HG03565 (cell line): Measurements from ENCODE around the gene CSMD2.

Source experiments
- ATAC-seq: cut with Tn5 transposase; IDR thresholded peaks from one replicate; pipeline ENCODE4 v1.9.1; 2021; ENCODE audit warnings: mild to moderate bottlenecking, moderate library complexity; ENCODE audit not compliant: unreplicated experiment

CSMD2 gene

DNA sequence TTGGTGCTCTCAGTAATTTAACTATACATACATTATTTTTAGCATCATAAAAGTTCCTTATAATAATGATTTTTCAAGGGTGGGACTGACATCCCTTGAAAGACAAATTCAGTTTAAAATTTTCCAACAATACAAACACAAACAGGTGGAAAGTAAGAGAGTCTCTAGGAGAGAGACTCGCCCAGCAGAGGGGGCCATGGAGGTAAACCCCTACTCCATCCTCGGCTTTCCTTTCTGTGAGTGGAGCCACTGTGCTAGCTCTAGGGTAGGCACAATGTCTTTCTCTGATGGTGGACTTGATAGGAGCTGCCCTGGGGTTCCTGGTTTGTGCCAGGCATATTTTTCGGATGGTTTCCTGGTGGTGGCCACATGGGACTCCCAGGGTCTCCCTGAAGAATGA is 8.3 kb downstream of the CSMD2 start:
- no peak for ATAC-seq

DNA sequence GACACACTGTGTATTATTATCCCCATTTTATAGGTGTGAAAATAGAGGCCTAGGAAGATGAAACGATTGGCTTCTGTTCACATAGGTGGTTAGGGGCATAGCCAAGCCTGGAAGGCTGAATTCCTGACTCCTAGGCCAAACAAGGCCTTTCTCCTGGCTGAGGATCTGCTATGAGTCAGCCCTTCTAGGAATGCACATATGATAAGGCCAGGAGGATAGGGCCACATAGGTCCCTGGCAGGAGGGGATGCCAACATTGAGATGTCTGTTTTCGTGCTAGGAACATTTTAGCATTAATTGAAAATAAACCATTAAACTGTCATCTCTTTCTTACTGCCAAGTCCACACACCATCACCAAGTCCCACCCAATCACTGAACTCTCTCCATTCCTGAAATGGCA is 9.2 kb downstream of the CSMD2 start:
- no peak for ATAC-seq

DNA sequence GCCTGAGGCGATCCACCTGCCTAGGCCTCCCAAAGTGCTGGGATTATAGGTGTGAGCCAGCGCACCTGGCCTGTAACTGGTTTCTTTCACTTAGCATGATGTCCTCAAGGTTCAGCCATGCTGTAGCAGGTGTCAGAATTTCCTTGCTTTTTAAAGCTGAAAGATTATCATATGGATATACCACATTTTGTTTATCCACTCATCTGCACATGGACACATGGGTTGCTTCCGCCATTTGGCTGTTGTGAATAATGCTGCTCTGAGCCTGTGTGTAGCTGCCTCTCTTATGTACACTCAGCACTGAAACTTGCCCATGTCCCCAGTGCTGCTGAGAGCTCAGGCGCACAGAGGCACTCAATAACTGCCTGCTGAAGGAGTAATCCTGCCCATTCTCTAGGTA is 11.8 kb downstream of the CSMD2 start:
- no peak for ATAC-seq

DNA sequence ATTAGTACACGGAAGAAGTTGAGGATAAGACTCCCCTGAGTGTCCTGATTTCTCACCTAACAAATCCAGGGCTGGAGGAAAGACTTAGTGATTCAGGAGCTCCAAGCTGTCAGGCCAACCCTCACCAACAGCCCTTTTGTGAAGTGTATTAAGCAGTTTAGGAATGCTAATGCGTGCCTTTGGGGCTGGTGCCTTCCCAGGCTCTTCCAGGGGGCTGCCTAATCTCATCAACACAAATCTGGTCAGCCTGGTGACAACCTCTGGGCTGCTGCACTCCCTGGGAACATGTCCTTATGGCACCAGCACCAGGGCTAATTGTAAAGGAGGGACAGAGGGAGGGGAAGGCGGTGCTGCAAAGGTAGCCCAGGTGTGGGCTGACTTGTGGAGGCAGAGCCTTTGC is 15.5 kb downstream of the CSMD2 start:
- ATAC-seq: no peak

DNA sequence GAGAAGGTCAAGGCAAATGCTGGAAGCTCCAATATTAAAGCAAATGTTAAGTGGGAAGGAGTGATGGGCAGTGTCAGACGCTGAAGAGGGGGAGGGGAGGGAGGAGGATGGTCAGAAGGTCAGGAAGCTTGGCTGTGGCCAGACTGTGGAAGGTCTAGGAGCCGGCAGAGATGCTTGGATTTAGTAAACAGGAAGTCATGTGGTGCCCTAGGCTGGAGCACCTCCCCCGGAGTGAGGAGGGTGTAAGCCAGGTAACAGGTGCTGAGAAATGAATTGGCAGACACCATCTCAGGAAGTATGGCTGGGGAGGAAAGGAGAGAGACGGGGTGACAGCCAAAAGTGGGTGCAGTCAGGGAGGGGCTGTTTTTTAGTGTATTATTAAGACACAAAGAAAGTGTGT is 17.7 kb downstream of the CSMD2 start:
- ATAC-seq: no peak

DNA sequence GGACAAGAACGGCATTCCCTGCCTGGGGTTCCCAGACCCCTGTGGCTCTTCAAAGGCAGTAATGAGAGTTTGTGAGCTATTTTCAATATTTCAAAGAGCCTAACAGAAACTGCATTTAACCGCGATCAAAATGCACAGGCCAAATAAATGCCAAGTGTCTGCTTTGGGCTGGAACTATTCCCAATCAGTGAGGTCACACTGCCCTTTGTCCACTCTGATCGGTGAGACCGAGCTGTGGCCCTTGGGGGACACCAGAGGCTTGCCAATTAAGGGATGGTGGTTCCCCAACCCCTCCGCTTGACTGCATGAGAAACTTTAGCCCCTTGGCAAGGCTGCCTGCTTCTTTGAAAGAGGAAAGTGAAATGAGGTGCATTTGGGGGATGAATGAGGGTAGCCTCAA is 20.3 kb downstream of the CSMD2 start:
- ATAC-seq: no peak

DNA sequence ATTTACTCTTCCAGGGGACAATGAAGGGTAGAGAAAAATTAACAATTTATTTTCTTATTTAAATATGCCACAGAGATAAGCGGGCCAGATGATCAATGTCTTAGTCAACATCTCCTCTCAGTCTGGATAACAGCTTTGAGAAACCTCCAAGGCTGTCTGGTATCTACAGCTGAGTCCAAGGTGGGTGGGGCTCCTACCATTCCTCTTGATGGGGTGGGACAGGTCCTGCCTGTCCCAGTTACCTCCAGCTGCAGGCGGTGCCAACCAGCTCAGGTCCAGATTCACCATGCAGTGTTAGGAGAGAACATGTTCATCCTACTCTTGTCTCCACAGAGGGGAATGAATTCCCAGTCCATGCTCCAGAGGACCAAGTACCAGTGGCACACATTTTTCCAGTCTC is 21.1 kb downstream of the CSMD2 start:
- ATAC-seq: no peak

DNA sequence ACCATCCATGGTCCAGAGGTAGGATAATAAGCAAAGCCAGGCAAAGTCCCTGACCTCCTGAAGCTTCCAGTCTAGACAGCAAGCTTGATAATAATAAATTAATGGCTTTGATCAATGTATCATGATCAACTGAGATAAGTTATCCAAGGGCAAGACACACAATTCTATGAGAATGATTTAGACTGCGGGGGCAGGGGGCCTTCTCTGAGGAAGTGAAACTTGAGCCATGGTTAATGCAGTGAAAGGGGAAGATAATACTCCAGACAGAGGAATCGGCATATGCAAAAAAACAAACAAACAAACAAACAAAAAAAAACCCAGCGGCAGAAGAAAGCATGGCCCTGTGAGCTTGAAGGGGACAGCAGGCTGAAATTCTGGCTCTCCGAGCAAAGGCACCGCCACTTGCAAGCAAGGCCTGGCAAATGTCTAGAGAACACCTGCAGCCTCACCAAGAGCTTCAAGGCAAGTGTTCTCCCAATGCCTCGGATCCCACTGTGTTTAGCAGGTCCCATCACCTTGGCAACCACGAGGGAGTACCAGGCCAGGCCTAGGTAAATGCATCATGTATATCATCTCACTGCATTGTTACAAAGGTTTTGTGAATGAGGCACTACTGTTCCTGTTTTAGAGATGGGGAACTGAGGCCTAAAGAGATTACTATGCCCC is 24.9 kb downstream of the CSMD2 start:
- ATAC-seq: no peak

DNA sequence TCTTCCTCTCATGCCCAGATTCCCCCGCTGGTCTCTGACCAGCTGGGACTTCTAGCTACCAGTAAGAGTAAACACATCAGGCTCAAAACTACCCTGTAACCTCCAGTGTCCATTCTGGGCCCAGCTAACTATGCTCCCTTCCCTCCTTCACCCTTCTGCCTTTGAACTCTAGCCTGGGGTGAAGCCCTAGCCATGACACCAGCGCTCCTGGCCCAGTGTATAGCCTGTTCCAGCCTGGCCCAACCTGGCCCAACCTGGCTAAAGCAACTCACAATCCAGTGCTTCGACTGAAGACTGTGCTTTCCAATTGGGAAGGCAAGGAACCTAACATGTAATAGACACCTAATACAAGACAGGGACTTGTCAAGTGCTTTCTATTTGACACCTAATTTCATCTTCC is 27.6 kb downstream of the CSMD2 start:
- no peak for ATAC-seq

DNA sequence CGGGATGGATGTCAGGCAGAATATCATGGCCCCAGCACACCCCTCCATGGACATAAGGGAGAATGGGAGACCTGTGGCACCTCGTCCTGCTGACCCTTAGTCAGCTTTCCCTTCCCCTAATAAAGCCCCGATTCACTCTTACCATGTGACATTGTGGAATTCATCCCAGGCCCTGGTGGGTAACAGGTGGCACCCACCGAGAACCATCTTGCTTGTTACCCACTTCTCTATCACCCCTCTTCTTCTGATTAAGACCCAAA is 32.9 kb downstream of the CSMD2 start:
- no peak for ATAC-seq

DNA sequence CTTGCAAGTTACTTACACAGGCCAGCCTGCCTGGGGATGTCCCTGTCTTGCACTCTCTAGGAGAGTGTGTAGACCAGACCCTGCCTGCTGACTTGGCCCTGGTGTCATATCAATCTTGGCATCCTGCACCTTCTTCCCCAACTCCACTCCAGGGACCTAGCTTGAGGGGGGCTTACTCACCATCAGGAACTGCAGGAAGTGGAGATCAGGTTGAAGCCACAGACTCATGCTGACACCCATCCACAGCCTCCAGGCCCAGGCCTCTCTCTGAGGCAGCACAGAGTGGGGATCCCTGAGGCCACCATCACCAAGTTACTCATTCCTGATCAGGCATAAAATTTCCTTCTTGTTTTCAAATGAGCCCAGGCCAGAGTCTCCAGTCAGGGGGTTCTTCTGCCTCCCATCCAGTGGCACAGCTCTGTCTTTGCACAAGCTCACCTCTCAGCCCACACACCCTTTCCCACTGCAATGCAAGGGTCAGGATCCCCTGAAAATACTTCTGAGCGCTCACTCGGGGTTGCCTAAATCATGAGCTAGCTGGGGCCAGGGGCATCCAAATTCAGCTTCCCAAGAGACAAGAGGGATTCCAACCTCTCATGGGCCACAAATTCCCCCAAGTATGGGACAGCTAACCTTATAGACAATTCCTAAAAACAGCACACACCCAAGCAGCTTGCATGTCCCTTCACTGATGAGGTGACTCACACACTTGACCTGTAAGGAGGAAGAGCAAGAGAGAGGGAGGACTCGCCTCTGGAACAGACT is 33.5 kb downstream of the CSMD2 start:
- no peak for ATAC-seq

DNA sequence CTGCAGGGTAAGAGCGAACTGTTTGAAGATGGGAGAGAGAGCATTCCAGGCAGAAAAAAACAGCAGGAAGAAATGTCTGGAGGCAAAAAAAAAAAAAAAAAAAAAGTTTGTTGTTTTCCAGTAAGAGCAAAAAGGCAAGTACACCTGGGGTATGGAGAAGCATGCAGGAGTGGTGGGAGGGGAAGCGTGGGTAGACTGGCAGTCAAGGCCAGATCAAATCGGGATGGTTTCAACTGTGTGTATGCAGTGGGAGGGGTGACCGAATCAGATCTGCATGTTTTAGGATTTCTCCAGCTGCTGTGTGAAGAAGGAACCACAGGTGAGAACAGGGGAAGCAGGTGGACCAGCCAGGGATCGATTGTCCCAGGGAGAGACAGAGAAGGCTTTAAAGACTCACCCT is 34.7 kb downstream of the CSMD2 start:
- no peak for ATAC-seq

DNA sequence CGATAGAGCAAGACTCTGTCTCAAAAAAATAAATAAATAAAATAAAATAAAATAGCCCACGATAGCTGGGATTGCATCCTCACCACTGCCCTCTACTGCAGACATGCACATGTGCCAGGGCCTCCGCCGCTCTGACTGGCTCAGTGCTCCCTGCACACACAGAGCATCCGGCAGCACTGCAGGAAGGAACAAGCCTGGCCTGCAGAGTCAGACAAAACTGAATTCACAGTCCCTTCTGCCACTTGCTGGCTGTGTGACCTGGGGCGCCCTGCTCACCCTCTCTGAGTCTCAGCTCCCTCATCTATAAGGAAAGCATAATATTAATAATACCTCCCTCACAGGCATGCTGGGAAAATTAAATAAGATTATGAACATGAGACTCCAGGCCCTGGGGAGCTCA is 35.4 kb downstream of the CSMD2 start:
- ATAC-seq: no peak

DNA sequence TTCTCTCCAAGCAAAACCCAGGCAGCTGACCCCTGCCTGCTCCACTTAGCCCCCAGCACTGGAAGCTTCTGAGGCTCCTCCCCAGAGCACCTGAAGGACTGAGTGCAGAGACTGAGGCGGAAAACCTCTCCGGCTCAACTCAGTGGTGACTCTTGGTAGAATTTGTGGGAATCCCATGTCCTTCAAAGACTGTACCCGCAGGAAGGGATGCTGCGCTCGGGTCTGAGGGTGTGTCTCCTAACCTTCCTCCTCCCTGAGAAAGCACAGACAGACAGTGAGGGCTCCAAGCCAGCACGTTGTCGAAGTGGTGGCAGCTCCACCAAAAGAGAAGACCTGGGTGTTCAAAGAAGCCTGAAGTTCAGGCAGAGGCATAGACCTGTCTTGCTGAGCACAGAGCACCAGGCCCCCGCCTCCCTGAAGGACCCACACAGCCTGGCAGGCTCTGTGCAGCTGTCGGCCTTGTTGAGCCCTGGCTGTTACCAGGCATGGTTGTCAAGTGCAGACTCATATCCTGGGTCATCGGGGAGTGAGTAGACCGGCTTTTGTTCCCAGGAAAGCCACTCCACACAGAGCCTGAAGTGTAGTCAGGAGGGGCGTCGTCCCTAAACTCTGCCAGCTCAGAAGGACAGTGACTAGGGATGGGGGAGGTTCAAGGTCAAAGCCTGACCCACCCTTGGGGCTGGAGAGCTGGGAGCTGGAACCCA is 36.7 kb downstream of the CSMD2 start:
- no peak for ATAC-seq

DNA sequence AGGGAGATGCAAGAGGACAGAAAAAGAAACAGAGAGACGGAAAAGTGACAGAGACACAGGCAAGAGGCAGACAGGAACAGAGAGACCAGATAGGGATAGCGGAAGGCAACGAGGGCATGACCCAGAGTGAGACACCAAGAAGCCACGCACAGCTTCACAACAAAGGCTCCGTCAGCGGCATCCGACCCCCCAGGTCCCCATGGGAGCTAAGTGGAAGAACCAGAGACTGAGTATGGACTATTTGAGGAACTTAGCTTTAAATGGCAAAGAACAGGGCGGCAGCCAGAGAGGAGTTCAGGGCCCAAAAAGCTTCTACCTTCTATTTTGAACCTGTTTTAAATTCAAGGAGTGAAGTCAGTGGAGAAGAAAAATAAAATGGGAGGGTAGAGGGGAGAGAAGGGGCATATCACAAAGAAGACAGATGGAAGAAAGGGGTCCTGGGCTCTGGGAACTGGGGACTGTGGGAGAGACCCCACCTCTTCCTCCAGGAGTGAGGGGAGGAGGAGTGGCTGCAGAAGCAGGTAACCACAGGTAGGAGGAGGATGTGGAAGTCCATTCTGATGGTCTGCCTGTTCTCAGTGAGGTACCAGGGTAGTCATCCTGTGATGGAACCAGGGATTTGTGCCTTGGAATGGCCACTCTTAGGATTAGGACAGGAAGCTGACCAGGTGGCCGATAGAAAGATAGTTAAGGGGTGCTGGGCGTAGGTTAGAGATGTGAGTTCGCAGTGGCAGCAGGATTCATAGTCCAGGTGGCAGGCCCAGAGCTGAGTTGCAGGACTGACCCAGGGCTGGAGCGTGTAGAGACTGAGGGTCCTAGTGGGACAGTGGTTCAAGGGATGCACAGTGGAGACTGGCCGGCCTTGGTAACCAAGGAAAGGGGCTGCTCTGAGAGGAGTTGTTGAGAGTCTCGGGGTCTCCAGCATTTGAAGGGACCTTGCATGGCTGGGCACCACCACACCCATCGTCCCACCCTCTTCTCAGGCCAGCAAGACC is 37.7 kb downstream of the CSMD2 start:
- ATAC-seq: no peak

DNA sequence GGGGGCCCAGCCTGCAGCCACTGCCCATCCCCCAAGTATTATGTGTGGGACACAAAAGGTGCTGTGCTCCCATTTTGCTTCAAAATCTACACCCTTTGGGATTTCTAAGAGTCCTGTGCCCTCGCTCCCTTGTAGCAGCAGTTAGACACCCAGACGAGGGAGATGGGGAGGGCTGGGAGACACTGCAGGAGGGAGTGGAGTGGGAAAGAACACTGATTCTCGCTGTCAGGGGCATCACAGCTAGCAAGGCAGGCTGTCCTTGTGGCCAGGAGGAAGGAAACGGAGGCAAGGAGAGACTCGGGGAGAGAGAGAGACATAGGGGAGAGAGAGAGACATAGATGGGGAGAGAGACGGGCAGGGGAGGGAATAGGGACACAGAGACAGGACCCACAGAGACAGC is 38.5 kb downstream of the CSMD2 start:
- ATAC-seq: no peak

DNA sequence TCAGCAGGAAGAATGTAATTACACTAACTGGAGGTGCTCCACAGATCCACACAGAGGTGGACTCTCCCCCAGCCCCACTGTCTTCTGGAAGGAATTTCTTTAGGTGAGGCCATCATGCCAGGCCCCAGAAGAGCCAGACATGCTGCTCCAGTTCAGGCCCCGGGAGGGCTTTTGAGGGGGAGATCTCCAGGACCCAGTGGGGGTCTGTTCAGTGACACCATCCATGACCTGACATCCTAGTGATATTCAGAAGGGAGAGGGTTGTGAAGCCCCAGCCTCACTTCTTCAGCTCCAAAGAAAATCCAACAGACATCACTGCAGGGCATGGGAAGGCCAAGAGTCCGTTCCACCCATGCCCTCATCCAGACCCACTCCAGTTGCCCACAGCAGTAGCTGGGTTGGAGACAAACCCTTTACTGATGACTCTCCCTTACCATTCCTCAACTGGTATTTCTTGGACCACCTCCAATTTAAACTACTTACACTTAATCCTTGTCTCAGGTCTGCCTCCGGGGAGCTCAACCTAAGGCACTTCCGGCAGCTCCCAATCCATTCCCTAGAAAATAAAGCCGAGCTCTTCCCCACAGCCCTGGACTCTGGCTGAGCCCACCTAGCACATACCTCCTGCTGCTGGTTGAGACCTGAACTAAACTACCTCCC is 39.2 kb downstream of the CSMD2 start:
- ATAC-seq: no peak

DNA sequence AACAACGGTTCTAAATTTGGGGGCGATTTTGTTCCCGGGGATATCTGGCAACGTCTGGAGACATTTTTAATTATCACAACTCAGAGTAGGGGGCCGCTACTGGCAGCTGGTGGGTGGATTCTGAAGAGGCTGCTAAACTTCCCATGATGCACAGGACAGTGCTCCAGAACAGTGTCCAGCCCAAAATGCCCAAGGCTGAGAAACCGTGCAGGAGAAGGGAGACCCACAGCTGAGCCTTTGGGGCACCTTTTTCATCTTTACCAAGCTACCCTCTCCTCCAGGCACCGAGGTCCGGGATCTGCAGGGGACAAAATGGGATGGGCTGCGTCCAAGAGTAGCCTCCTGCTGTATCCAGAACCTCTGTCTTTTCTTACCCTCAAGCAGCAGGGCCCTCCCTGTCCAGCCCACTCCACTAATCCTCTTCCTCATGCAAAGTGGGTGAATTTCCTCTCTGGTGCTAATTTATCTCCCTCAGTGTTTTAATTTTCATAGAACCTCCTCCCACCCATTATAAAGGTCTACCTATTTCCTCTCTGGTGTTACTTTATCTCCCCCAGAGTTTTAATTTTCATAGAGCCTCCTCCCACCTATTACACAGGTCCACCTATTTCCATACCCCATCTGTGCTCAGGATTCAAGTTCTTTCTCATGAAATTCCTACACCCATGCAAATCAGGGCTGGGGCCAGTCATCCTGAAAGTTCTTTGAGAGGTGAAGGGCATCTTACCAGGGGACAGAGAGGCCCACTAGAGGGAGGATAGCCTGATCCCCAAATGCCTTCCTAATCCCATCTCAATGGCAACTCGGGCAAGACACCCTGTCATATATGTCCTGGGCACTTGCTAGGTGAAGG is 42.7 kb downstream of the CSMD2 start:
- no peak for ATAC-seq

DNA sequence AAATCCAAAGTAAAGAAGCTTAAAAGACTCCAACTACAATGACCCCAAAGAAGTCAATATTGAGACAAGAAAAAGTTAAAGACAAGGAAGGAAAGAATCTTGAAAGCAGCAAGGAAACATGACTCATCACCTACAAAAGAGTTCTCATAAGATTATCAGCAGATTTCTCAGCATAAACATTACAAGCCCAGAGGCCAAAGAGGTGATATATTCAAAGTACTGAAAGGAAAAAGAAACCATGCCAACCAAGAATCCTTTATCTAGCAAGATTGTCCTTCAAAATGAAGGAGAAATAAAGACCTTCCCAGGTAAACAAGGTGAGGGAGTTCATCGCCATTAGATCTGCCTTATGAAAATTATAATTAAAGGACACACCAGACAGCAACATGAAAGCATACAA is 49.8 kb downstream of the CSMD2 start:
- no peak for ATAC-seq

DNA sequence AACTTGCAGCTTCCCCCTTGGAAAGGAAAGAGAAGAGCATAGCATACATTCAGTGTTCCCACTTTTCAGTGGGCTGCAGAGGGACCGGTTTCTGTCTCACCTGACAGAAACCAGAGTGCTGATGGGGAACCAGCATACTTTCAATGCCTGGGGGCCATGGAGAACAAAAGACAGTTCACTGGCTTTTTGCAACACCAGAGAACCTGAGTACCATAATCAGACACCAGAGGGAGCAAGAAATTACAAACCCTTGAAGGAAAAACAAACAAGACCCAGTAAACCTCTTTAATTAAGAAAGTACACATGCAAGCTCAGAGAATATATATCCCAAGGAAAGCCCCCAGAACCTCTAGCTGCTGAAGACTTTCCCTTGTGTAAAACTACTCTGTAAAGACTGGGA is 51.1 kb downstream of the CSMD2 start:
- ATAC-seq: no peak
